ENCODE results near the gene SEPHS1.

DNA sequence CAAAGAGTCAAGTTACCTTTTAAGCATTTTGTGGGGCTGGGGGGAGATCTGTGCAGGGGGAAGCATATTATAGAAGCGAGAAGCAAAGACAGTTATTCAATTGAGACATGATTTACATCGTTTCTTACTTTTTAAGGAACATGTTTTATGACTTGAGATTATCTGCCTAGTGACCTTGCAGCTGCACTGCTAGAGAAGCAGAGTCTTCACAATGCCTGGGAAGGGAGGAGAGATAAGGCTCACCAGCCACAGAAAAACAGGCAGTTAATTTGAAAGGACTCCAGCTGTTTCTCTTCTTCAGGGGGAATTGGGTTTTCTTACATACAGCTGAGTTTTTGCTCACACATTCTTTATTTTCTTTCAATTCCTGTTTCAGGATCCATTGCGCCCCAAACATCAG, 79.3 kb downstream of the SEPHS1 start:
- TF ChIP-seq, protein P1, sequence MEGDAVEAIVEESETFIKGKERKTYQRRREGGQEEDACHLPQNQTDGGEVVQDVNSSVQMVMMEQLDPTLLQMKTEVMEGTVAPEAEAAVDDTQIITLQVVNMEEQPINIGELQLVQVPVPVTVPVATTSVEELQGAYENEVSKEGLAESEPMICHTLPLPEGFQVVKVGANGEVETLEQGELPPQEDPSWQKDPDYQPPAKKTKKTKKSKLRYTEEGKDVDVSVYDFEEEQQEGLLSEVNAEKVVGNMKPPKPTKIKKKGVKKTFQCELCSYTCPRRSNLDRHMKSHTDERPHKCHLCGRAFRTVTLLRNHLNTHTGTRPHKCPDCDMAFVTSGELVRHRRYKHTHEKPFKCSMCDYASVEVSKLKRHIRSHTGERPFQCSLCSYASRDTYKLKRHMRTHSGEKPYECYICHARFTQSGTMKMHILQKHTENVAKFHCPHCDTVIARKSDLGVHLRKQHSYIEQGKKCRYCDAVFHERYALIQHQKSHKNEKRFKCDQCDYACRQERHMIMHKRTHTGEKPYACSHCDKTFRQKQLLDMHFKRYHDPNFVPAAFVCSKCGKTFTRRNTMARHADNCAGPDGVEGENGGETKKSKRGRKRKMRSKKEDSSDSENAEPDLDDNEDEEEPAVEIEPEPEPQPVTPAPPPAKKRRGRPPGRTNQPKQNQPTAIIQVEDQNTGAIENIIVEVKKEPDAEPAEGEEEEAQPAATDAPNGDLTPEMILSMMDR (IDR thresholded peaks at IDR 0.05): no peak
- TF ChIP-seq POLR2AphosphoS5 (IDR thresholded peaks at IDR 0.05): no peak

All from sigmoid colon (tissue), 4 donors.